Testis (tissue), 3 donors: ENCODE data around the gene NAGPA. TPM values are rescaled to one million over a fixed set of nuclear protein-coding genes. Genes with fewer than 3 reads are reported as not detected.
A peak's percentile ranks its signal among the peaks of the same experiment; 100 is the strongest.

Source experiments
- DNase-seq: peaks from one replicate; pipeline ENCODE4 v3.0.0-alpha.2; 2019
- H3K27ac ChIP-seq, 2 donors: fragments of 200-600 bp; sonication (generic); one replicate each; pipeline ENCODE4 v1.5.1; 2019
- H3K27me3 ChIP-seq: fragments of 200-600 bp; sonication (generic); one replicate; pipeline ENCODE4 v1.5.1; 2019
- H3K36me3 ChIP-seq: fragments of 200-600 bp; sonication (generic); one replicate; pipeline ENCODE4 v1.5.1; 2017; ENCODE audit warnings: low read depth; ENCODE audit errors: missing control alignments
- H3K4me1 ChIP-seq: fragments of 200-600 bp; sonication (generic); one replicate; pipeline ENCODE4 v1.5.1; 2019
- H3K4me3 ChIP-seq, 2 donors: fragments of 200-600 bp; sonication (generic); one replicate each; pipeline ENCODE4 v1.5.1; 2017 to 2019
- H3K9me3 ChIP-seq: fragments of 200-600 bp; sonication (generic); one replicate; pipeline ENCODE4 v1.5.1; 2017
- POLR2A ChIP-seq: fragments of 450-650 bp; IDR thresholded peaks from one replicate; pipeline ENCODE4 v1.6.1; 2017; ENCODE audit warnings: antibody characterized with exemption, mild to moderate bottlenecking, moderate library complexity
- WGBS, 2 donors: methylation state at CpG; one replicate each; pipeline ENCODE4 v1.1.5; 2018; 5-methylcytosine and 5-hydroxymethylcytosine counted together
- intact Hi-C: fragments of 100-400 bp; cut with DNase I; formaldehyde crosslinking; loops from one replicate; pipeline ENCODE4 v1.15.1; 2023; ENCODE audit warnings: low total_unique reads
- polyA plus RNA-seq: library from polyadenylated mRNA; stranded (reverse); fragments of 350-450 nt; fragmentation: Illumina TruSeq; extraction: RNeasy Lipid Tissue Mini Kit (QIAGEN cat#74804); gene quantifications from one replicate; pipeline ENCODE4 v1.2.3, GENCODE V29; 2014; ENCODE audit warnings: low read depth, low replicate concordance; ENCODE audit not compliant: insufficient read depth
- total RNA-seq, 2 donors: library from RNA; depleted of rRNA; stranded (reverse); fragments of >200 nt; gene quantifications; one replicate each; pipeline ENCODE4 v1.2.3, GENCODE V29; 2016
- TF ChIP-seq, protein P1 (sequence below), 3 experiments: fragments of 450-650 bp in 2 of 3; fragments of 200-600 bp in 1 of 3; sonication (generic) in 1 of 3; IDR thresholded peaks; one replicate each; pipeline ENCODE4 v1.5.1; 2016 to 2019; ENCODE audit warnings: antibody characterized with exemption in 3 of 3, mild to moderate bottlenecking in 2 of 3, moderate library complexity in 1 of 3

NAGPA gene
- total and polyA plus RNA-seq, 3 donors from 2014 or later = 11.4 to 39.0 (median 38.7) TPM

DNA sequence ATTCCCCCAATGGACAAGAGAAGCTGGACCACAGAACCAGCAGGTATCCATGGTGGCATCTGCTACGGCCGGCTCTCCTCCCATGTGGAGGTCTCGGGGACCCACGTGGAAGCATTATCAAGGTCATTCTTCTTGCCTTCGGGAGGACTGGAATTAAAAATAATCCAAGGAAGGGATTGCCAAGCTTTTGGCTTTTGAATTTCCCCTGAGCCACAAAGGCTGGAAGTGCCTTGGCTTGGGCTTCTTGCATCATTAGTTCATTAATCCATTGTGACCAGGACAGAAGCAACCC lies 16.1 kb downstream of the NAGPA start:
- TF ChIP-seq POLR2A = no peak
- TF ChIP-seq, protein P1, sequence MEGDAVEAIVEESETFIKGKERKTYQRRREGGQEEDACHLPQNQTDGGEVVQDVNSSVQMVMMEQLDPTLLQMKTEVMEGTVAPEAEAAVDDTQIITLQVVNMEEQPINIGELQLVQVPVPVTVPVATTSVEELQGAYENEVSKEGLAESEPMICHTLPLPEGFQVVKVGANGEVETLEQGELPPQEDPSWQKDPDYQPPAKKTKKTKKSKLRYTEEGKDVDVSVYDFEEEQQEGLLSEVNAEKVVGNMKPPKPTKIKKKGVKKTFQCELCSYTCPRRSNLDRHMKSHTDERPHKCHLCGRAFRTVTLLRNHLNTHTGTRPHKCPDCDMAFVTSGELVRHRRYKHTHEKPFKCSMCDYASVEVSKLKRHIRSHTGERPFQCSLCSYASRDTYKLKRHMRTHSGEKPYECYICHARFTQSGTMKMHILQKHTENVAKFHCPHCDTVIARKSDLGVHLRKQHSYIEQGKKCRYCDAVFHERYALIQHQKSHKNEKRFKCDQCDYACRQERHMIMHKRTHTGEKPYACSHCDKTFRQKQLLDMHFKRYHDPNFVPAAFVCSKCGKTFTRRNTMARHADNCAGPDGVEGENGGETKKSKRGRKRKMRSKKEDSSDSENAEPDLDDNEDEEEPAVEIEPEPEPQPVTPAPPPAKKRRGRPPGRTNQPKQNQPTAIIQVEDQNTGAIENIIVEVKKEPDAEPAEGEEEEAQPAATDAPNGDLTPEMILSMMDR (IDR thresholded peaks at IDR 0.05) = no peak
- no peak for DNase-seq
- Histone ChIP-seq H3K27me3 (no peaks in the 10 kb centered on the region), H3K4me3 (no peak overlapping the region), H3K4me1 (no peaks in the 10 kb centered on the region), H3K36me3 (no peaks in the 10 kb centered on the region), H3K9me3 (no peaks in the 10 kb centered on the region), H3K27ac (no peak overlapping the region)
- 61 to 69% methylated on average over 5 of the region's 5 CpGs for WGBS, 2 donors
- intact Hi-C loops = no loop called here

DNA sequence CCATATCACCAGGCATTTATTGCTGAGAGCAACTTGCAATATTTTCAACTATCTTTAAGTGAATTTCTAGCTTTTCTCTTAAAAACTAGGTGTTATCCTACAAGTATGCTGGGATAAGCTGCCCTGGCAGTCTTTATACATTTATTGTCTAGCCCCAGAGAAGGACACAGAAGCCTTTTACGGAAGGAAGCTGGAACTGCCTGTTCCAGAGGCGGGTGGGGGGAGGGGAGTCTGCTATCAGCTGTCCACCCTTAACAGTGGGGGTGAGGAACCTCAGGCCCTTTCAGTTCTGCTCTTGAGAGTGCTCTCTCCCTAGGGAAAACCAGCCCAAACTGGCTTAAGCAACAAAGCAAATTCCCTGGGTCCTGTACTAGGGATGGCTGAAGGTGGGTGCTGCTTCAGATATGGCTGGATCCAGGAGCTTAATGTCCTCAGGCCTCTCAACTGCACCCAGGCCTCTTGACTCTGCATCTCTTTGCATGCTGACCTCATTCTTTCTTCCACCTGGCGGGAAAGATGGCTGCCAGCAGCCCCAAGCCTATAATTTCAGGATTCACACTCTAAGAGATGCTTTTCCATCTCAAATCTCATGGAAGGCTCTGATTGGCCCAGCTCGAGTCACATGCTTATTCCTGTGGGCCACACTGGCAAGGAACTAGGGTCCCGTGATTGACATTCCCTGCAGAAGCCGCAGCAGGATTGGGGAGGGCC lies 16.6 kb downstream of the NAGPA start:
- Histone ChIP-seq H3K36me3 (no peaks in the 10 kb centered on the region), H3K27ac (no peak overlapping the region), H3K27me3 (no peaks in the 10 kb centered on the region), H3K9me3 (no peaks in the 10 kb centered on the region), H3K4me1 (no peaks in the 10 kb centered on the region), H3K4me3 (no peak overlapping the region)
- WGBS, 2 donors = 72 to 80% methylated on average over 5 to 6 of the region's 6 CpGs
- no peak for DNase-seq
- intact Hi-C loops = no loop called here
- TF ChIP-seq, protein P1 (IDR thresholded peaks at IDR 0.05) = no peak
- TF ChIP-seq POLR2A = no peak

DNA sequence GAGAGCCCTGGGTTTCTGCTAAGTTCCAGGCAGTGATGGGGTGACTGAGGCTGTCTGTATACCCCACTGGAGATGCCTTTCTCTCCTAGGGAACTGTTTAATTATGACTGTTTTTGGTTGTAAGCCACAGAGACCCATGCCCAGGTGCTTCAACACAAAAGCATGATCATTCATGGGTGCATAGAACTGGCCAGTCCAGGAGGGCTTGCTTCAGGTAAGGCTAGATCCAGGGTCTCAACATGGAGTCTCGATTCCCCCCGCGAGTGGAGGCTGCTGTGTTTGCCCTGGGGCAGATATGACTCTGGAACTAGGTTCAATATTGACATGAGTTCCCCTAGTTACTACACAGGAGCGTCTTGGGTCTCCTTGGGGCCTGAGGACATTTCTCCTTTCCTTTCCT lies 17.8 kb downstream of the NAGPA start:
- no peak overlapping the region for H3K4me3 ChIP-seq
- H3K36me3 ChIP-seq = no peaks in the 10 kb centered on the region
- no peaks in the 10 kb centered on the region for H3K27me3 ChIP-seq
- 87% methylated on average over 4 of the region's 4 CpGs; no CpG with 5 or more reads in 1 of the 2 donors for WGBS, 2 donors
- DNase-seq = no peak
- H3K9me3 ChIP-seq = no peaks in the 10 kb centered on the region
- intact Hi-C loops = no loop called here
- no peaks in the 10 kb centered on the region for H3K4me1 ChIP-seq
- H3K27ac ChIP-seq = no peak overlapping the region
- TF ChIP-seq, protein P1 (IDR thresholded peaks at IDR 0.05) = no peak
- TF ChIP-seq POLR2A = no peak

DNA sequence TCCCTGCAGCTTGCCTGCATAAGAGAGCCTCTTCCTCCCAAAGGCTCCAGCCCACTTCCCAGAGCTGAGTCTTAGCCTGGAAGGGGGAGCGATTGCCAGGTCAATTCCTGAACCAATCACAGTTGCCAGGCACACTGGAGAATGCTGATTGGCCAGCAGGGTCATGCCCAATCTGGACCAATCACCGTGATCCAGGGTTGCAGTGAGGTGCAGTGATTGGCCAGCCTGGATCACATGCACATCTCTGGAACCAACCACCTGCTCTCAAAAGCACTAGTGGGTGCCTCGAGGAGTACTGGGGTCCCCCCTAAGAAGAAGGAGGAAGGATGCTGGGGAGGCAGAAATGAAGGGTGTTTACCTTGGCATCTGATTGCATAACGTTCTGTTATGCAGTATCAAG lies 18.4 kb downstream of the NAGPA start:
- DNase-seq = peak; percentile 49
- Histone ChIP-seq H3K4me3 (no peak overlapping the region), H3K9me3 (no peaks in the 10 kb centered on the region), H3K36me3 (no peaks in the 10 kb centered on the region), H3K27me3 (no peaks in the 10 kb centered on the region), H3K4me1 (no peaks in the 10 kb centered on the region), H3K27ac (no peak overlapping the region)
- intact Hi-C loops = no loop called here
- WGBS, 2 donors = 46 to 50% methylated on average over 3 to 4 of the region's 4 CpGs
- TF ChIP-seq, protein P1 (IDR thresholded peaks at IDR 0.05) = no peak
- no peak for TF ChIP-seq POLR2A

DNA sequence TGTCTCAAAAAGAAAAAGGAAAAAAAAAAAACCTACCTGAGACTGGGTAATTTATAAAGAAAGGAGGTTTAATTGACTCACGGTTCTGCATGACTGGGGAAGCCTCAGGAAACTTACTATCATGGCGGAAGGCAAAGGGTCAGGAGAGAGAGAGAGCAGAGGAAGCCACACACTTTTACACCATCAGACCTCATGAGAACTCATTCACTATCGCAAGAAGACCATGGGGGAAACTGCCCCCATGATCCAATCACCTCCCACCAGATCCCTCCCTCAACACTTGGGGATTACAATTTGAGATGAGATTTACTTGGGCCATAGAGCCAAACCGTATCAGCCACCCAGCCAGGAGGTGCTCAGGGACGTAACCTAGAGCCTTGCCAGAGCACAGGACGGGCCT lies 20.8 kb downstream of the NAGPA start:
- 67 to 88% methylated on average over 6 of the region's 6 CpGs for WGBS, 2 donors
- no peak for DNase-seq
- Histone ChIP-seq H3K4me3 (no peak overlapping the region), H3K4me1 (no peaks in the 10 kb centered on the region), H3K9me3 (no peaks in the 10 kb centered on the region), H3K27me3 (no peaks in the 10 kb centered on the region), H3K27ac (no peak overlapping the region), H3K36me3 (no peaks in the 10 kb centered on the region)
- TF ChIP-seq POLR2A = no peak
- TF ChIP-seq, protein P1 (IDR thresholded peaks at IDR 0.05) = no peak
- intact Hi-C loops = no loop called here
